Measurements from ENCODE around the gene DNAH17.

DNA sequence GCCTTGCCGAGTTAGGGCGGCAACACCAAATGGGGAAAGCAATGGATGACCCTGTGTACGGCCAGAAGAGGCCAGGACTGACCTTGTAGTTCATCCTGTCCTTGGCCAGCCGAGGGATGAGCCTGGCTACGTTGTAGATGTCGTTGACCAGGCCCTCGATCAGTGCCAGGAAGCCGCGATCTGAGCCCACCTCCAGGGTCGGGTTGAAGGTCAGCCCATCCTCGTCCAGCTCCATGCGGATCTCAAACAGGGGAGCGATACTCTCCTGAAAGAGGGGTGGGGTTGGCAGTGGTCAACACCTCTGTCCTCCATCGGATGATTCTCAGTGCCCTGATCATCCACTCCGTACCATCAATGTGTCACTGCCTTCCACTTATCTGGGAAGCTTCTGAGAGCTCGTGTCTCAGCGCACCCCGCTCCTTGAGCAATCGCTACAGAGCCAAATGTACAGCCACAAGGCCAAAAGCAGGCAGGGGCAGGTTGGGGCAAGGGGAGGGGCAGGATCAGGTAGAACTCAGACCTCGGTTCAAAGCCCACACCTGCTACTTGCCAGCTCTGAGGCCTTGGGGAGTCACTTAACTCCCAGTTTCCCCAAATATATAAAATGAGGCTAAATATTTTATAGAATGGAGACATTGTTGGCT, 39.9 kb downstream of the DNAH17 start:
- TF ChIP-seq POLR2A (IDR thresholded peaks at IDR 0.05; ENCODE audit: low read depth, low read length) (no peak), TAF1 (IDR thresholded peaks at IDR 0.05; ENCODE audit: borderline replicate concordance, low read depth, low read length) (no peak), POLR2AphosphoS5 (IDR thresholded peaks at IDR 0.05; ENCODE audit: low read depth, low read length) (no peak)

All from GM12892 (cell line).